MM.1S (cell line): ENCODE data around the gene DHRSX.
"Not testable (repeated sequence)": the region's sequence is repeated elsewhere in the genome, so short reads cannot be mapped to it uniquely, and the experiment has no call there.

Experiments
- DNase-seq: peaks from one replicate; pipeline ENCODE4 v3.0.0-alpha.2; 2015
- H2AFZ ChIP-seq: fragments of 300-600 bp; sonication (generic); 2 replicates; pipeline ENCODE4 v1.6.0; 2016; ENCODE audit warnings: antibody characterized with exemption, low read length
- H3F3A ChIP-seq: fragments of 300-600 bp; sonication (generic); 2 replicates; pipeline ENCODE4 v1.6.1; 2016; ENCODE audit warnings: mild to moderate bottlenecking, antibody characterized with exemption, low read length, moderate library complexity, mixed read lengths; ENCODE audit not compliant: insufficient read depth
- H3K27ac ChIP-seq: fragments of 300-600 bp; sonication (generic); 2 replicates; pipeline ENCODE4 v1.5.1; 2016; ENCODE audit warnings: mild to moderate bottlenecking, low read length
- H3K27me3 ChIP-seq: fragments of 300-600 bp; sonication (generic); replicated peaks from 2 replicates; pipeline ENCODE4 v1.6.0; 2016; ENCODE audit warnings: low read length; ENCODE audit not compliant: insufficient read depth
- H3K36me3 ChIP-seq: fragments of 300-600 bp; sonication (generic); replicated peaks from 2 replicates; pipeline ENCODE4 v1.6.1; 2016; ENCODE audit warnings: mild to moderate bottlenecking, low read length, mixed read lengths; ENCODE audit not compliant: insufficient read depth
- H3K4me1 ChIP-seq: fragments of 300-600 bp; sonication (generic); 2 replicates; pipeline ENCODE4 v1.6.1; 2016; ENCODE audit warnings: low read length, mixed read lengths
- H3K4me2 ChIP-seq: fragments of 300-600 bp; sonication (generic); 2 replicates; pipeline ENCODE4 v1.6.0; 2016; ENCODE audit warnings: low read depth, low read length
- H3K4me3 ChIP-seq: fragments of 300-600 bp; sonication (generic); 2 replicates; pipeline ENCODE4 v1.5.1; 2016; ENCODE audit warnings: low read length, mixed read lengths
- H3K79me2 ChIP-seq: fragments of 300-600 bp; sonication (generic); 2 replicates; pipeline ENCODE4 v1.6.1; 2016; ENCODE audit warnings: mixed run types, low read length, mixed read lengths
- H3K9ac ChIP-seq: fragments of 300-600 bp; sonication (generic); 2 replicates; pipeline ENCODE4 v1.6.1; 2016; ENCODE audit warnings: low read length, mixed read lengths
- H3K9me2 ChIP-seq: fragments of 300-600 bp; sonication (generic); replicated peaks from 2 replicates; pipeline ENCODE4 v1.6.1; 2016; ENCODE audit warnings: mild to moderate bottlenecking, low read length, mixed read lengths; ENCODE audit not compliant: insufficient read depth
- H3K9me3 ChIP-seq: fragments of 300-600 bp; sonication (generic); replicated peaks from 2 replicates; pipeline ENCODE4 v1.6.1; 2016; ENCODE audit warnings: mild to moderate bottlenecking, low read length, mixed read lengths; ENCODE audit not compliant: insufficient read depth
- H4K20me1 ChIP-seq: fragments of 300-600 bp; sonication (generic); 2 replicates; pipeline ENCODE4 v1.6.1; 2016; ENCODE audit warnings: mild to moderate bottlenecking, low read length, moderate library complexity, mixed read lengths; ENCODE audit not compliant: insufficient read depth
- EZH2 ChIP-seq: fragments of 300-600 bp; sonication (generic); optimal IDR thresholded peaks from 2 replicates; pipeline ENCODE3; 2017; ENCODE audit warnings: low read depth, mild to moderate bottlenecking, antibody characterized with exemption, low read length, mixed read lengths
- EZH2phosphoT487 ChIP-seq: fragments of 300-600 bp; sonication (generic); IDR thresholded peaks from 2 replicates; pipeline ENCODE4 v1.6.1; 2018; ENCODE audit warnings: antibody characterized with exemption, low read length
- TF ChIP-seq, protein P1 (sequence below): fragments of 300-600 bp; sonication (generic); IDR thresholded peaks from 2 replicates; pipeline ENCODE4 v1.5.1; 2016; ENCODE audit warnings: antibody characterized with exemption, low read length, mixed read lengths

DHRSX gene

DNA sequence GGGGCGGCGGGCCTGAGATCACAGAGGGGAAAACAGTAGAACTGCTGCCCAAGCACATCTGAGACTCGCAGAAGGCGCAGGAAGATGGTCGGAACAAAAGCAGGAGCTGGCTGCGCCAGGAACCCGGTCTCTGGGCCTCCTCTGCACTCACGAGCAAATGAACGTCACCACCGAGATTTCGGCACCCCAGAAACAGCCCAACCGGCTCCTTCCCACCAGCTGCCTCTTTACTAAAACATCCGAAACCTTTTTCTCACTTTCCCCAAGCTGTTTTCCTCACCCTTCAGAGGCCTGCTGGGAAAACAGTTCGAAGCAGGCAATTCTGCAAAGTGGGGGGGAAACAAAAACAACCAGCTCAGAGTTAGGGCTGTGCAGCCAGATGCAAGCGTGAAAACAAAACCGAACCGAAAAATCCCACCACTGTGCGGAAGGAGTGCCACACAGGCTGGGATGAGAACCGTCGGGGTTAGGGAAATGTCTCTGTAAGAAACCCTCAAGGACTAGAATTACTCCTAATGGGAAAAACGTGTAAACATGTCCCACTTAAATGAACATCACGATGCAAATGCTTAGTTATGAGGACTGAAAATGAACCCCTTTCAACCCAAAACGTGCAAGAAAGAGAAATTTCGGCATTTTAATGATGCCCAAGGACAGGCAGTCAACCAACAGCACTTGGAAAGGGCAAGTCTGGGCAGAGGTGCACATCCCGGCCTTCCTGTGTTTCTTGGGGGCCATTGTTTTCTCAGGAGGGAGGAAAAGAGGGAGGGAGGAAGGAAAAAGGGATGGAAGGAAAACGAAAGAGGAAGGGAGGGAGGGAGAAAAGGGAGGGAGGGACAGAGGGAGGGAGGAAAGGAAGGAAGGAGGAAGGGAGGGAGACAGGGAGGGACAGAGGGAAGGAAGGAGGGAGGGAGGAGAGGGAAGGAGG is 15.8 kb downstream of the DHRSX start:
- no peaks in the 10 kb centered on the region for H3K9me3 ChIP-seq

DNA sequence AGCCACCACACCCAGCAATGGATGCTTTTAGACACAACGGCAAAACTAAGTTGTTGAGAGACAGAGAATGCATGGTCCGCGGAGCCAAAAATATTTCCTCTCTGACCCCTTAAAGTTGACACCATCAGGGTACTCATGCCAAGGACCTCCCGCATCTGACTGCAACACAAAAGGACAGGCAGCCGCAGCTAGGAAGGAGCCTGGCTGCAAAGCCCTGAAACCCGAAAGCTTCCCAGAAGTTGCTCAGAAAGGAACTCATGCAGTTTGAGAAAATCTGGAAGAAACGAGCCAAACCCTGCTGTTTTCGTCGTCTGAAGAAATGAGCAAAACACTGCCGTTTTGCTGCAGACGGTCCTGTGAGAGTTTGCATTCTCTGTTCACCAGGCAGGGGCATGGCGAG is 16.5 kb downstream of the DHRSX start:
- Histone ChIP-seq H3K79me2 (no peaks in the 10 kb centered on the region), H3K9me3 (no peaks in the 10 kb centered on the region), H3K27ac (no peak overlapping the region), H3K27me3 (no peaks in the 10 kb centered on the region), H3K4me3 (no peak overlapping the region), H3K4me1 (no peaks in the 10 kb centered on the region), H3F3A (no peaks in the 10 kb centered on the region), H3K9ac (no peak overlapping the region), H3K9me2 (no peaks in the 10 kb centered on the region), H4K20me1 (no peaks in the 10 kb centered on the region), H3K36me3 (no peaks in the 10 kb centered on the region), H2AFZ (no peak overlapping the region), H3K4me2 (no peak overlapping the region)
- TF ChIP-seq, protein P1, sequence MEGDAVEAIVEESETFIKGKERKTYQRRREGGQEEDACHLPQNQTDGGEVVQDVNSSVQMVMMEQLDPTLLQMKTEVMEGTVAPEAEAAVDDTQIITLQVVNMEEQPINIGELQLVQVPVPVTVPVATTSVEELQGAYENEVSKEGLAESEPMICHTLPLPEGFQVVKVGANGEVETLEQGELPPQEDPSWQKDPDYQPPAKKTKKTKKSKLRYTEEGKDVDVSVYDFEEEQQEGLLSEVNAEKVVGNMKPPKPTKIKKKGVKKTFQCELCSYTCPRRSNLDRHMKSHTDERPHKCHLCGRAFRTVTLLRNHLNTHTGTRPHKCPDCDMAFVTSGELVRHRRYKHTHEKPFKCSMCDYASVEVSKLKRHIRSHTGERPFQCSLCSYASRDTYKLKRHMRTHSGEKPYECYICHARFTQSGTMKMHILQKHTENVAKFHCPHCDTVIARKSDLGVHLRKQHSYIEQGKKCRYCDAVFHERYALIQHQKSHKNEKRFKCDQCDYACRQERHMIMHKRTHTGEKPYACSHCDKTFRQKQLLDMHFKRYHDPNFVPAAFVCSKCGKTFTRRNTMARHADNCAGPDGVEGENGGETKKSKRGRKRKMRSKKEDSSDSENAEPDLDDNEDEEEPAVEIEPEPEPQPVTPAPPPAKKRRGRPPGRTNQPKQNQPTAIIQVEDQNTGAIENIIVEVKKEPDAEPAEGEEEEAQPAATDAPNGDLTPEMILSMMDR = no peak
- TF ChIP-seq EZH2phosphoT487 = no peak
- no peak for TF ChIP-seq EZH2
- no peak for DNase-seq

More for the DNA sequence above, 15.8 kb downstream of the DHRSX start:
- Histone ChIP-seq H3K79me2 (no peaks in the 10 kb centered on the region), H3K4me1 (no peaks in the 10 kb centered on the region), H3K36me3 (no peaks in the 10 kb centered on the region; the same call in 1 of the 2 replicates), H3K4me3 (no peak overlapping the region), H3K27ac (no peak overlapping the region), H3F3A (no peaks in the 10 kb centered on the region), H4K20me1 (no peaks in the 10 kb centered on the region), H3K27me3 (no peaks in the 10 kb centered on the region), H3K9ac (no peak overlapping the region), H3K4me2 (no peak overlapping the region), H3K9me2 (no peaks in the 10 kb centered on the region), H2AFZ (no peak overlapping the region)
- TF ChIP-seq EZH2 = no peak
- TF ChIP-seq, protein P1 = no peak
- no peak for TF ChIP-seq EZH2phosphoT487
- no peak for DNase-seq

DNA sequence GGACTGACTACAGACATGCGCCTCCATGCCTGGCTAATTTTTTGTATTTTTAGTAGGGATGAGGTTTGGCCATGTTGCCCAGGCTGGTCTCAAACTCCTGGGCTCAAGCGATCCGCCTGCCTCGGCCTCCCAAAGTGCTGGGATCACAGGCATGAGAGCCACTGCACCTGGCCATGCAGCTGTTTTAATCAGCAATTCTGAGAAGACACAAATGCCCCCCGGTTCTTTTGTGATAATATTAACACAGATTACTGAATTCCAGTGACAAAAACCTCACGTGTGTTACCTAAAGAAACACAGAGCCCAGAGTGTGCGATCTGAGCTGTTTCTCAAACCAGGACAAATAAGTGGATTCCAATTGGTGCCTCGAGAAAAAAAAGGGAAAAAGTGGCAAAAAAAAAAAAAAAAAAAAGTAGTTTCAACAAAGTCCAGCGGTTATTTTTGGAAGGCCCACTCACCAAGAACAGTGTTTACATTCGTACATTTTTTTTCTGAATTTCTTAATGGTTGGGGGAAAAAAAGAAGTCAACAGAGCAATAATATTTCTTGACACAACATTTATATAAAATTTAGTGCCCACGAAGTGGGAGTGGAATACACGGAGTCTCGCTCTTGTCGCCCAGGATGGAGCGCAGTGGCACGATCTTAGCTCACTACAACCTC is 17.2 kb downstream of the DHRSX start:
- TF ChIP-seq EZH2phosphoT487 (no peak), EZH2 (no peak)
- TF ChIP-seq, protein P1 = no peak
- Histone ChIP-seq H3K9me3 (no peaks in the 10 kb centered on the region), H4K20me1 (no peaks in the 10 kb centered on the region), H2AFZ (no peak overlapping the region), H3K79me2 (no peaks in the 10 kb centered on the region), H3K27me3 (no peaks in the 10 kb centered on the region), H3K36me3 (no peaks in the 10 kb centered on the region), H3K4me2 (no peak overlapping the region), H3K4me3 (no peak overlapping the region), H3K4me1 (no peaks in the 10 kb centered on the region), H3F3A (no peaks in the 10 kb centered on the region), H3K9me2 (no peaks in the 10 kb centered on the region), H3K27ac (no peak overlapping the region), H3K9ac (no peak overlapping the region)
- no peak for DNase-seq

DNA sequence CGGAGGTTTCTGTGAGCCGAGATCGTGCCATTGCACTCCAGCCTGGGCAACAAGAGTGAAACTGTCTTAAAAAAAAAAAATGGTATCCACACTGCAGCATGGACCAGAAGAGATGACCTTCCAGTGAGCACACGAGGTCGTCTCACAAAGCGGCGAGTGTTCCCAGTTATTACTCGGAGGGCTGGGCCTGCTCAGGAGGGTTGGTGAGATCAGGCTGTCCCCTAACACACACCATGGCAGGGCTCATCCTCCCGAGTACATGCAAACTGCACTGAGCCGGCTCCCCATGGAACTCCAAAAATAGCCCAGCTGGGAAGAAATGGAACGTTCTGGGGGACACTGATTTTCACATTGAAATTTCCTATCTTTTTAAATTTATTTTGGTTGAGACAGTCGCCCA is 19.2 kb downstream of the DHRSX start:
- H3F3A ChIP-seq, H3K36me3 ChIP-seq, DNase-seq, H3K9me3 ChIP-seq, H3K79me2 ChIP-seq, H3K4me1 ChIP-seq, H2AFZ ChIP-seq, H3K4me2 ChIP-seq, H4K20me1 ChIP-seq, H3K27me3 ChIP-seq, H3K9me2 ChIP-seq, H3K27ac ChIP-seq, H3K9ac ChIP-seq, H3K4me3 ChIP-seq: not testable (repeated sequence)

DNA sequence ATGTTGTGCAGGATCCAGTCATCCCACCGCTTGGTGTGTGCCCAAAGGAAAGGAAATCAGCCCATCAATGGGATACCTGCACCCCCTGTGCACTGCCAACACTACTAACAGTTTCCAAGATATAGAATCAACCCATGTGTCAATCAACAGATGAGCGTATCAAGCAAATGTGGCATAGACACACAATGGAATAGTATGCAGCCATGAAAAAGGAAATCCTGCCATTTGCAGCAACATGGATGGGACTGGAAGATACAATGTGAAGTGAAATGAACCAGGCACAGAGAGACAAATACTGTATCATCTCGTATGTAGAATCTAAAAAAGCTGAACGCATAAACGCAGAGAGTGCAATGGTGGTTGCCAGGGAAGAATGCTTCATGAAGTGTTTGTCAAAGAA is 20.8 kb downstream of the DHRSX start:
- not testable (repeated sequence) for H3K36me3 ChIP-seq, H3K27ac ChIP-seq, H3K9ac ChIP-seq, DNase-seq, H3K4me3 ChIP-seq, H3K9me2 ChIP-seq, H3K4me2 ChIP-seq, H3K9me3 ChIP-seq, H2AFZ ChIP-seq, H3K79me2 ChIP-seq, H4K20me1 ChIP-seq, H3F3A ChIP-seq, H3K27me3 ChIP-seq, H3K4me1 ChIP-seq
